KBM-7 (cell line): ENCODE results near the gene BCR.
"Not testable (repeated sequence)": the region's sequence is repeated elsewhere in the genome, so short reads cannot be mapped to it uniquely, and the experiment has no call there.

Experiments
- DNase-seq: peaks from one replicate; pipeline ENCODE4 v3.0.0-alpha.2; 2015
- in situ Hi-C: fragments of 300-500 bp; cut with MboI; formaldehyde crosslinking; loops from 2 replicates; pipeline ENCODE4 v1.14.3; 2020; ENCODE audit warnings: low sequenced_read_pairs, low pct_unique_long_range_greater_than_20kb, mixed read lengths

BCR gene

GRCh38 chr22:23309261-23309660, 129.0 kb downstream of the BCR start:
- DNase-seq, in situ Hi-C loops: not testable (repeated sequence)

GRCh38 chr22:23310443-23311097, 130.3 kb downstream of the BCR start:
- DNase-seq, in situ Hi-C loops: not testable (repeated sequence)

- in situ Hi-C loops, DNase-seq: not testable (repeated sequence)
These were observed 131.5 kb downstream of the BCR start for GRCh38 chr22:23311635-23312420.

GRCh38 chr22:23313791-23314567, 133.7 kb downstream of the BCR start:
- DNase-seq: no peak
- in situ Hi-C loops: no loop called here

- peak; percentile 67 for DNase-seq
- in situ Hi-C loops: no loop called here
These were observed 135.1 kb downstream of the BCR start for GRCh38 chr22:23315341-23315917.

GRCh38 chr22:23316596-23316995, 136.3 kb downstream of the BCR start:
- in situ Hi-C loops, DNase-seq: not testable (repeated sequence)

GRCh38 chr22:23318316-23318715, 138.0 kb downstream of the BCR start:
- in situ Hi-C loops: not testable (repeated sequence)

GRCh38 chr22:23322497-23323080, 142.3 kb downstream of the BCR start:
- DNase-seq, in situ Hi-C loops: not testable (repeated sequence)

More at GRCh38 chr22:23318316-23318715, 138.0 kb downstream of the BCR start:
- not testable (repeated sequence) for DNase-seq

GRCh38 chr22:23323960-23324688, 143.8 kb downstream of the BCR start:
- in situ Hi-C loops, DNase-seq: not testable (repeated sequence)

GRCh38 chr22:23325183-23325582, 144.9 kb downstream of the BCR start:
- no peak for DNase-seq
- in situ Hi-C loops: no loop called here

GRCh38 chr22:23333822-23334221, 153.5 kb downstream of the BCR start:
- in situ Hi-C loops, DNase-seq: not testable (repeated sequence)

- DNase-seq, in situ Hi-C loops: not testable (repeated sequence)
These were observed 157.4 kb downstream of the BCR start for GRCh38 chr22:23337672-23338071.

- in situ Hi-C loops, DNase-seq: not testable (repeated sequence)
These were observed 161.8 kb downstream of the BCR start for GRCh38 chr22:23341942-23342695.

- DNase-seq: no peak
- in situ Hi-C loops: no loop called here
These were observed 171.0 kb downstream of the BCR start for GRCh38 chr22:23351321-23351720.

GRCh38 chr22:23353004-23353403, 172.7 kb downstream of the BCR start:
- in situ Hi-C loops: no loop called here
- no peak for DNase-seq

GRCh38 chr22:23353696-23354095, 173.4 kb downstream of the BCR start:
- DNase-seq: no peak
- in situ Hi-C loops: no loop called here

GRCh38 chr22:23356094-23356493, 175.8 kb downstream of the BCR start:
- in situ Hi-C loops: no loop called here
- no peak for DNase-seq

GRCh38 chr22:23357053-23357452, 176.7 kb downstream of the BCR start:
- no peak for DNase-seq
- in situ Hi-C loops: no loop called here
